ENCODE measurements around the gene LRRC27.

Gene LRRC27

DNA sequence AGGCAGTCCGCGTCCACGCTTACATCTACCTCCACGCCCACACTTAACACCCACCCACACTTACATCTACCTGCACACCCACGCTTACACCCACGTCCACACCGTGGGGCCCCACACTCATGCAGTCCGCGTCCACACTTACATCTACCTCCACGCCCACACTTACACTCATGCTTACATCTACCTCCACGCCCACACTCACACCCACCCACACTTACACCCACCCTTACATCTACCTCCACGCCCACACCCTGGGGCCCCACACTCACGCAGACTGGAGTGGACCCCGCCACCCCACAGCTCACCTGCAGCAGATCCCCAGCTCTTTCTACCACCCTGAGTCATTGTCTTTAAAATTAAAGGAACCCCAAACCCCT lies 32.6 kb downstream of the LRRC27 start:
- Histone ChIP-seq H3K9me3 (ENCODE audit: insufficient read depth, low read depth, low read length) (no peaks in the 10 kb centered on the region), H3K9ac (ENCODE audit: low read depth, low read length) (no peak overlapping the region), H3K36me3 (ENCODE audit: insufficient read depth, low read length) (no peaks in the 10 kb centered on the region), H3K27ac (ENCODE audit: low read depth, low read length) (no peak overlapping the region), H3K4me3 (ENCODE audit: low read length) (no peak overlapping the region), H3K27me3 (ENCODE audit: insufficient read depth, low read length) (no peaks in the 10 kb centered on the region), H3K4me1 (ENCODE audit: insufficient read depth, low read length) (no peaks in the 10 kb centered on the region)
- WGBS, result 82% methylated on average over 14 of the region's 14 CpGs

GRCh38 chr10:132365102-132365501 lies 33.1 kb downstream of the LRRC27 start:
- no peaks in the 10 kb centered on the region for H3K9me3 ChIP-seq (ENCODE audit: insufficient read depth, low read depth, low read length)
- H3K36me3 ChIP-seq (ENCODE audit: insufficient read depth, low read length), result no peaks in the 10 kb centered on the region
- H3K27me3 ChIP-seq (ENCODE audit: insufficient read depth, low read length), result no peaks in the 10 kb centered on the region
- H3K4me3 ChIP-seq (ENCODE audit: low read length), result no peak overlapping the region
- no peak overlapping the region for H3K9ac ChIP-seq (ENCODE audit: low read depth, low read length)
- WGBS, result 88% methylated on average over 9 of the region's 9 CpGs
- H3K4me1 ChIP-seq (ENCODE audit: insufficient read depth, low read length), result no peaks in the 10 kb centered on the region
- H3K27ac ChIP-seq (ENCODE audit: low read depth, low read length), result no peak overlapping the region

DNA sequence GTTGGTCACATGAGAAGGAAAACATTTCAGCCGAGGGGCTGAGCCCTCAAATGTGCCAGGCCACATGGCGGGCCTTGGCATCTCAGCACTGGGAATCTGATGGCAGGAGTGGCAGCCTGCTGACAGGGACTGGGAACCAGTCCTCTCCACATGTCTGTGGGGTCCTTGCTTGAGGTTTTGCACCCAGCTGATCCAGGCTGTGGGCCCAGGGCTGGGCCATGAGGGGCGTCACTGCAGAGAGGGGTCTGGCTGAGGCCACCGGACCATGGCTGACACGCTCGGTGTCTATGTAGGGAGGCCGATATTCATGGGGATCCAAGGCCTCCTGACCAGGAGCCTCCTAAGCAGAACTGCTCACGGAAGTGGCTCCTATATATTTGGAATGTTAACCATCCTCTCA lies 34.0 kb downstream of the LRRC27 start:
- H3K4me1 ChIP-seq (ENCODE audit: insufficient read depth, low read length), result no peaks in the 10 kb centered on the region
- 93% methylated on average over 8 of the region's 8 CpGs for WGBS
- no peaks in the 10 kb centered on the region for H3K9me3 ChIP-seq (ENCODE audit: insufficient read depth, low read depth, low read length)
- H3K9ac ChIP-seq (ENCODE audit: low read depth, low read length), result no peak overlapping the region
- H3K4me3 ChIP-seq (ENCODE audit: low read length), result no peak overlapping the region
- H3K27me3 ChIP-seq (ENCODE audit: insufficient read depth, low read length), result no peaks in the 10 kb centered on the region
- no peak overlapping the region for H3K27ac ChIP-seq (ENCODE audit: low read depth, low read length)
- no peaks in the 10 kb centered on the region for H3K36me3 ChIP-seq (ENCODE audit: insufficient read depth, low read length)

DNA sequence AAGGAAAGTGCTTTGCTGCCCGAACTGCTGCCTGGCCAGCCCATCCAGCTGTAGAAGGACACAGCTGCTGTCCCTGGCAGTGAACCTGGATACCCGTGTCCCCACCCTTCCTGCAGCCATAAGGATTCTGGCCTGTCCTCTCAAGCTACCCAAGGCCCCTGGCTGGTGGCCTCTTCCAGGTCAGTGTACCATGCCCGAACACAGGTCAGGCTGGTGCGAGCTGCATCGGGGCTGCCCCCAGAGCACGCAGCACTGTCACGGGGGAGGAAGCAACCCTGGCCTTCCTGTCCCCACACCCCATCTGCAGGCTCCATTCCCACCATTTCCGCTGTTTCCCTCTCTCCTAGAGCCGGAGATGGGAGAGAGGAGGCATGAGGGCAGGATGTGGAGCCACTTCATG lies 34.5 kb downstream of the LRRC27 start:
- Histone ChIP-seq H3K4me1 (ENCODE audit: insufficient read depth, low read length) (no peaks in the 10 kb centered on the region), H3K9ac (ENCODE audit: low read depth, low read length) (no peak overlapping the region), H3K4me3 (ENCODE audit: low read length) (no peak overlapping the region), H3K36me3 (ENCODE audit: insufficient read depth, low read length) (no peaks in the 10 kb centered on the region), H3K27ac (ENCODE audit: low read depth, low read length) (no peak overlapping the region), H3K27me3 (ENCODE audit: insufficient read depth, low read length) (no peaks in the 10 kb centered on the region), H3K9me3 (ENCODE audit: insufficient read depth, low read depth, low read length) (no peaks in the 10 kb centered on the region)
- 87% methylated on average over 9 of the region's 9 CpGs for WGBS

GRCh38 chr10:132368391-132368790 lies 36.4 kb downstream of the LRRC27 start:
- no peak overlapping the region for H3K27ac ChIP-seq (ENCODE audit: low read depth, low read length)

GRCh38 chr10:132368881-132369635 lies 37.1 kb downstream of the LRRC27 start:
- Histone ChIP-seq H3K36me3 (ENCODE audit: insufficient read depth, low read length) (no peaks in the 10 kb centered on the region), H3K27me3 (ENCODE audit: insufficient read depth, low read length) (no peaks in the 10 kb centered on the region), H3K9me3 (ENCODE audit: insufficient read depth, low read depth, low read length) (no peaks in the 10 kb centered on the region), H3K9ac (ENCODE audit: low read depth, low read length) (no peak overlapping the region), H3K4me3 (ENCODE audit: low read length) (no peak overlapping the region), H3K27ac (ENCODE audit: low read depth, low read length) (no peak overlapping the region), H3K4me1 (ENCODE audit: insufficient read depth, low read length) (no peaks in the 10 kb centered on the region)
- WGBS, result 85% methylated on average over 8 of the region's 9 CpGs

More at GRCh38 chr10:132368391-132368790, 36.4 kb downstream of the LRRC27 start:
- Histone ChIP-seq H3K27me3 (ENCODE audit: insufficient read depth, low read length) (no peaks in the 10 kb centered on the region), H3K4me1 (ENCODE audit: insufficient read depth, low read length) (no peaks in the 10 kb centered on the region), H3K9ac (ENCODE audit: low read depth, low read length) (no peak overlapping the region), H3K4me3 (ENCODE audit: low read length) (no peak overlapping the region), H3K9me3 (ENCODE audit: insufficient read depth, low read depth, low read length) (no peaks in the 10 kb centered on the region), H3K36me3 (ENCODE audit: insufficient read depth, low read length) (no peaks in the 10 kb centered on the region)
- WGBS, result 86% methylated on average over 4 of the region's 4 CpGs

- H3K27ac ChIP-seq (ENCODE audit: low read depth, low read length), result no peak overlapping the region
- no peaks in the 10 kb centered on the region for H3K27me3 ChIP-seq (ENCODE audit: insufficient read depth, low read length)
- no peak overlapping the region for H3K4me3 ChIP-seq (ENCODE audit: low read length)
- H3K4me1 ChIP-seq (ENCODE audit: insufficient read depth, low read length), result no peaks in the 10 kb centered on the region
- WGBS, result 88% methylated on average over 13 of the region's 13 CpGs
- H3K9ac ChIP-seq (ENCODE audit: low read depth, low read length), result no peak overlapping the region
- no peaks in the 10 kb centered on the region for H3K36me3 ChIP-seq (ENCODE audit: insufficient read depth, low read length)
- H3K9me3 ChIP-seq (ENCODE audit: insufficient read depth, low read depth, low read length), result no peaks in the 10 kb centered on the region
Measured at GRCh38 chr10:132369636-132370185, 37.7 kb downstream of the LRRC27 start.

GRCh38 chr10:132370426-132371340 lies 38.7 kb downstream of the LRRC27 start:
- H3K4me3 ChIP-seq (ENCODE audit: low read length), result no peak overlapping the region
- WGBS, result 94% methylated on average over 31 of the region's 31 CpGs
- no peaks in the 10 kb centered on the region for H3K4me1 ChIP-seq (ENCODE audit: insufficient read depth, low read length)
- no peaks in the 10 kb centered on the region for H3K27me3 ChIP-seq (ENCODE audit: insufficient read depth, low read length)
- H3K36me3 ChIP-seq (ENCODE audit: insufficient read depth, low read length), result no peaks in the 10 kb centered on the region
- H3K27ac ChIP-seq (ENCODE audit: low read depth, low read length), result no peak overlapping the region
- H3K9ac ChIP-seq (ENCODE audit: low read depth, low read length), result no peak overlapping the region
- H3K9me3 ChIP-seq (ENCODE audit: insufficient read depth, low read depth, low read length), result no peaks in the 10 kb centered on the region

GRCh38 chr10:132371641-132372081 lies 39.7 kb downstream of the LRRC27 start:
- Histone ChIP-seq H3K4me3 (ENCODE audit: low read length) (no peak overlapping the region), H3K9ac (ENCODE audit: low read depth, low read length) (no peak overlapping the region), H3K27ac (ENCODE audit: low read depth, low read length) (no peak overlapping the region), H3K27me3 (ENCODE audit: insufficient read depth, low read length) (no peaks in the 10 kb centered on the region), H3K4me1 (ENCODE audit: insufficient read depth, low read length) (no peaks in the 10 kb centered on the region), H3K9me3 (ENCODE audit: insufficient read depth, low read depth, low read length) (no peaks in the 10 kb centered on the region), H3K36me3 (ENCODE audit: insufficient read depth, low read length) (no peaks in the 10 kb centered on the region)
- 81% methylated on average over 9 of the region's 9 CpGs for WGBS

- H3K27ac ChIP-seq (ENCODE audit: low read depth, low read length), result no peak overlapping the region
- H3K4me3 ChIP-seq (ENCODE audit: low read length), result no peak overlapping the region
- H3K4me1 ChIP-seq (ENCODE audit: insufficient read depth, low read length), result no peaks in the 10 kb centered on the region
- H3K9ac ChIP-seq (ENCODE audit: low read depth, low read length), result no peak overlapping the region
- H3K36me3 ChIP-seq (ENCODE audit: insufficient read depth, low read length), result no peaks in the 10 kb centered on the region
- no peaks in the 10 kb centered on the region for H3K9me3 ChIP-seq (ENCODE audit: insufficient read depth, low read depth, low read length)
- WGBS, result 94% methylated on average over 16 of the region's 16 CpGs
- no peaks in the 10 kb centered on the region for H3K27me3 ChIP-seq (ENCODE audit: insufficient read depth, low read length)
Measured at GRCh38 chr10:132372516-132373095, 40.6 kb downstream of the LRRC27 start.
